ENCODE results near the gene DLG2.

GRCh38 chr11:84383576-84383975 lies 1243.6 kb downstream of the DLG2 start:
- TF ChIP-seq, protein P1, sequence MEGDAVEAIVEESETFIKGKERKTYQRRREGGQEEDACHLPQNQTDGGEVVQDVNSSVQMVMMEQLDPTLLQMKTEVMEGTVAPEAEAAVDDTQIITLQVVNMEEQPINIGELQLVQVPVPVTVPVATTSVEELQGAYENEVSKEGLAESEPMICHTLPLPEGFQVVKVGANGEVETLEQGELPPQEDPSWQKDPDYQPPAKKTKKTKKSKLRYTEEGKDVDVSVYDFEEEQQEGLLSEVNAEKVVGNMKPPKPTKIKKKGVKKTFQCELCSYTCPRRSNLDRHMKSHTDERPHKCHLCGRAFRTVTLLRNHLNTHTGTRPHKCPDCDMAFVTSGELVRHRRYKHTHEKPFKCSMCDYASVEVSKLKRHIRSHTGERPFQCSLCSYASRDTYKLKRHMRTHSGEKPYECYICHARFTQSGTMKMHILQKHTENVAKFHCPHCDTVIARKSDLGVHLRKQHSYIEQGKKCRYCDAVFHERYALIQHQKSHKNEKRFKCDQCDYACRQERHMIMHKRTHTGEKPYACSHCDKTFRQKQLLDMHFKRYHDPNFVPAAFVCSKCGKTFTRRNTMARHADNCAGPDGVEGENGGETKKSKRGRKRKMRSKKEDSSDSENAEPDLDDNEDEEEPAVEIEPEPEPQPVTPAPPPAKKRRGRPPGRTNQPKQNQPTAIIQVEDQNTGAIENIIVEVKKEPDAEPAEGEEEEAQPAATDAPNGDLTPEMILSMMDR (IDR thresholded peaks at IDR 0.05) = no peak
- no peak for TF ChIP-seq POLR2A (IDR thresholded peaks at IDR 0.05)

Data from tibial nerve (tissue), 3 donors.